HUDEP-2 (cell line): ENCODE data around the gene MOGAT3.

ENCODE experiments used
- DNase-seq, 76 experiments: peaks; one replicate each; lab custom pipeline; 2025; ENCODE audit not compliant: unreplicated experiment in 76 of 76; lab: John Stamatoyannopoulos, UW

Gene MOGAT3

DNA sequence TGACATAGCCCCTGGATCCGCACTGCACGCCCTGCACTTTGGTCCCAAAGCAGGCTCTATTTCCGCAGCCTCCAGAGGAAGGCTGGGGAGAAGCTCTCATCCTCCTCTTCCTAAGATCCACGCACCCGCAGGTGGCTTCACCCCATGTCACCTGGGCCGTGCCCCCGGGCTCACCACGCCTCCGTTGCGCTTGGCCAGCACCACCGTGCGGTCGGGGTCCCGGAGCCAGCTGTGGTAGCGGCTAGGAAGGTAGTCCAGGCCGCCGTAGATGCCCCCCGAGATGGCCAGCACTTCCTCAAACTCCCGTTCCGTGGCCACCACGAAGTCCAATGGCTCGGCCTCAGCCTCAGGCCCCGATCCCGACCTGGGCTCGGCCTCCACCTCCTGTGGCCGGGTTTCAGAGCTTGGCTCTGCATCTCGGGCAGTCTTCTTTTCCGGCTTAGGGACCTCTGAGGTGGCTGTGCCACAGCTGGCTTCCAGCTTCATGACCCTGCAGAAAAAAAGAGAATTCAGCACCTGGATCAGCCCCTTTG, 26.4 kb downstream of the MOGAT3 start:
- DNase-seq = no peak

DNA sequence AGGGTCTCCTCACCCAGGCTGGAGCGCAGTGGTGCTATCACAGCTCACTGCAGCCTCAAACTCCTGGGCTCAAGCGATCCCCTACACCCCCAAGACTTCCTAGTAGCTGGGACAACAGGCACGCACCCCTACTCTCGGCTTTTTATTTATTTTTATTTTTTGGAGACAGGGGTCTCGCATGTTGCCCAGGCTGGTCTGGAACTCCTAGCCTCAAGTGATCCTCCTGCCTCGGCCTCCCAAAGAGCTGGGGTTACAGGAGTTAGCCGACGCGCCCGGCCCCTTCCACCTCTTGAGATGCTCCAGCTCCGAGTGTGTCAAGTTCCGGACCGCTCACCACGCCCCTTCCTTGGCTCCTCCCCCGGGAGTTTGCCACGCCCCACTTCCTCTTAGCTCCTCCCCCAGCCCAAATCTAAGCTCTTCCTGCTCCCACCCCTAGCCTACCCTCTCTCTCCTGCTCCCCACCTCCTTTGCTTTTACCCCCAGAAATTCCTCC, 27.0 kb downstream of the MOGAT3 start:
- DNase-seq = peak in 70 of 76 experiments; percentile 5 to 79 (median 54)

DNA sequence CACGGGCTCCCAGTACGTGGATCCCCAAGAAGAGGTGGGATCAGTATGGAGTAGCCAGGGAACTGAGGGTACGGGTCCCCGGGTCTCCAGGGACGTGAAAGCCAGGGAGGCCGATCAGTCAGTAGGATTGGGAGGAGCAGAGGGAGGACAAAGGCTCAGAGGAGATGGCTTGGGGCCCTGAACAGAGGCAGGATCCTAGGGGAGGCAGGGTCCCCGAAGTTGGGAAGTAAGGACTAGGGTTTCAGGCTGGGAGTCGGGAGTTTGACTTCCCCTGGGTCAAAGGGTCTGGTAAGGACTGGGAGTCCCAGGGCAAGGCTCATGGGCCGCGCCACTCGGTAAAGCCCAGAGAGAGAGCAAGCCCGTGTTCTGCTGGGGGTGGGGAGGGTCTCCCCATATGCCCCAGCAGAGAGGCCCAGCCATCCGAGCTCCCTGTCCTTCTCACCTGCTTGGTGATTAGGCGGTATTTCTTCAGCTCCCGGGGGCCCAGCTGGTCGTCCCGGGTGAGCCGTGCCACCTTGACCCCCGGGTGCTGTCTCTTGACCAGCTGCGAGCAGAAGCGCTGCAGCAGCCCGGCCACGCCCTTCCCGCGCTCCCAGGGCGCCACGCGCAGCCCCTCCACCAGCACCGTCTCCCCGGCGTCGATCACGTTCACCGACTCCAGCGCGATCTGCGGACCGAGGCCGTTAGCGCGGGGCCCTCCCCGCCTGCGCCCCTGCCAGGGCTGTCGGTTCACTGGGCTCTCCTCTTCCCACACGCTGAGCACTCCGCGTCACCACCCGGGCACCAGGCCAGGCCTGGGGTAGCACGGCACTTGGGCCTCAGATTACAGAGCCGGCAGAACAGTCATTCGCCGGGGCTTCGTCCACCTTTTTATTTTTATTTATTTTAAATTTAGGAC, 27.7 kb downstream of the MOGAT3 start:
- peak in 74 of 76 experiments; percentile 5 to 92 (median 74) for DNase-seq

DNA sequence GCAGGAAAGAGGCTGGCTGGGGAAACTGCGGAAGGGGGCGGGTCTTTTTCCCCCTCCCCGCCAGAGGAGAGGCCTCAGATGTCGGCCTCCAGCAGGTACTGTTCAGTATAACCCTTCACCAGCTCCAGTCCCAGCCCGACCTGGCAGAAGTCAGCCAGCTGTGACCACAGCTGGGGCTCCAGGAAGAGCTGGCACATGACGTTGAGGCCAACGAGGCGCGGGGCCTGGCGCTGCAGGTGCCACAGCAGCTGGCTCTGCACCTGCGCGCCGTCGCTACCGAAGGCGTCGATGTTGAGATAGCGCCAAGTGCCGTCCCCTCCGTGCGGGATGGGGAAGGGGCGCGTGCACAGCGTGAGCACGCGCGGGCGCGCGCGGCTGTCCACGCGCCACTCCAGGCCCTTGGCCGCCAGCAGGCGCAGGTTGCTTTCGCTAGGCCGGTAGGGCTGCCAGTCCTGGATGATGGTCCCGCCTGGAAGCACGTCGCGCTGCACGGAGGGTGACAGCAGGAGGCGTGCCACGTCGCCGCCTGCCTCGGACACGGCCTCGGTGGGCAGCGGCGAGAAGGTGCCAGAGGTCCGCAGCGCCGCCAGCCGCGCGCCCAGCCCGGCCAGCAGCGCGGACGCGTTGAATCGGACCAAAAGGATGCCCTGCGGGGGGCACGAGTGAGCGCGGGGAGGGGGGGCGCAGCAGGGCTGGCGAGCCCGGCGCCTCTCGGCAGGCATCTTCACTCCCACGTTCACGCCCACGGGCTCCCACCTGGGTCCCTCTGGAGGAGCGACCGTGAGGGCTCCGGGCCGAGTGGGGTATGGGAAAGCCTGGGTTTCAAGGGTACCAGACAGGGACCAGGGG, 28.6 kb downstream of the MOGAT3 start:
- no peak for DNase-seq

GRCh38 chr7:101171442-101171837, 29.4 kb downstream of the MOGAT3 start:
- peak in 1 of 76 experiments; percentile 9 for DNase-seq

DNA sequence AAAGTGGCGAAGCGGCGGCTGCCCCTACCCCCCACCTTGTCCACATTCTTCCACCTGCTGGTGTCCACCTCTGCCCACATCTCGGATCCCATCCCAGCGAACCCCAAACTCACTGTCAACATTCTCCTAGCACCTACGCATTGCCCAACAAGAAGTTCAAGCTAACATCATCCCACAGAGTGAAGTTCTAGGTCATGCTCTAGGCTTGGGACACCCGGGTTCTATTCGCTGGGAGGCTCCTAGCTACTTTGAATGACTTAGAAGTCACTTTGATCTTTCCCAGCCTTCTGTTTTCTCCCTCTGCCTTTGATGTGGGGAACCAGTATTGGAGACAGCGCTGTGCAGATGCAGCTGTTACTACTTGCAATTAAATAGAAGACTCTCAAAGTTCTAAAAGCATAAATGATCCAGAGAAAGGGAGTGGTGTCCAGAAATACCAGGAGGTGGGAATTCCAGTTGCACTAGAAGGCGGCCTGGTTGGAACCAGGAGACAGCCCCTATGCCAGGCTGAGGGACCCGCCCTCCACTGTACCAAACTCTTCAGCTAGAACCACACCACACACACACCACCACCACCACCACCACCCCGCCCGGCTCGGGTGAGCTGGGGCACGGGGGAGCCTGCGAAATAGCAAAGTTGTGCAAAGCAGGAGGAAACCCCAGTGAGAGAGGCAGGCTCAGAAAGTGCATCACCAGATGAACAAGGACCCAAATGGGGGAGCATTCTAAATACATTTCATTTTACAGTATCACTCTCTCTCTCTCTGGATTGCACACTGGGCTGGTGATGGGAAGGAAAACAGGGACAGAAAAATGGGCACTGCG, 30.0 kb downstream of the MOGAT3 start:
- no peak for DNase-seq

- DNase-seq = peak in 69 of 76 experiments; percentile 1 to 81 (median 50)
These were observed 30.8 kb downstream of the MOGAT3 start for GRCh38 chr7:101169838-101170551.

- peak in 1 of 76 experiments; percentile 37 for DNase-seq
These were observed 31.6 kb downstream of the MOGAT3 start for GRCh38 chr7:101169110-101169837.

GRCh38 chr7:101168412-101169049, 32.3 kb downstream of the MOGAT3 start:
- no peak for DNase-seq

DNA sequence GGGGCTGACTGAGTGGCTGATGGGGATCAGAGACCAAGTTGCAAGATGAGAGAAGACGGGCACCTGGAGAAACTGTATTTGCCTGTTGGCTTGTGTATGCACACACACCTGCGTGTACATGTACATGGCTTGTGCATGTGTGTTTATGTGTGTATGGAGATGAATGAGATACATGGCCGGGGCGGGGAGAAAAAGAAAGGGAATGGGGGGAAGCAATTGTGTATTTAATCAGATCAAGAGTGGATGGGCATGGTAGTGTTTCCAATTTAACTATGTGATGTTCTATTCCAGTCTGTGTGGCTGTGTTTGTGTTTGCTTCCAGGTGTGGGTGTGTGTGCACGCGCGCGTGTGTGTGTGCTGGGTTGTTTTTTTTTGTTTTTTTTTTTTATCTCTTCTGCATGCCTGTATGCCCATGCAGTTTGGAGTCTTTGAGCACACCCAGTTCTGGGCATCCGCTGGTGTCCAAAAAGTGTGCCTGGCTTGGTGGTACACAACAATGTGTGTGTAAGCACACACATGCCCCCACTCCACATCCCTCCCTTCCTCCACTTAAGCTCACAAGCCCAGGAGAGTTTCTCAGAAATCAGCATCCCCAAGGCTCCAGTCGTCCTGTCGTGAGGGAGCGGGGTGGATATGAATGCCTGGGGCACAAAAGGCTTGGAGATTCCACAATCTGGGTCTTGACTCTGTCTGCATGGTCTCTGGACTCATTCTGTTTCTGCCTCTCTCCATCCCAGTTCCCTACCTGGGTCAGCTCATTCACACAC, 33.0 kb downstream of the MOGAT3 start:
- no peak for DNase-seq

GRCh38 chr7:101166909-101167644, 33.8 kb downstream of the MOGAT3 start:
- DNase-seq = no peak

GRCh38 chr7:101166648-101166908, 34.3 kb downstream of the MOGAT3 start:
- DNase-seq = no peak

- DNase-seq = no peak
These were observed 34.7 kb downstream of the MOGAT3 start for GRCh38 chr7:101165958-101166647.

GRCh38 chr7:101165075-101165957, 35.5 kb downstream of the MOGAT3 start, which contains the start of gene VGF:
Gene VGF, minus strand, starts transcription at chr7:101165569. Its CDS starts 726 bp downstream, at chr7:101164843.
- peak in 75 of 76 experiments; percentile 6 to 96 (median 90) for DNase-seq

DNA sequence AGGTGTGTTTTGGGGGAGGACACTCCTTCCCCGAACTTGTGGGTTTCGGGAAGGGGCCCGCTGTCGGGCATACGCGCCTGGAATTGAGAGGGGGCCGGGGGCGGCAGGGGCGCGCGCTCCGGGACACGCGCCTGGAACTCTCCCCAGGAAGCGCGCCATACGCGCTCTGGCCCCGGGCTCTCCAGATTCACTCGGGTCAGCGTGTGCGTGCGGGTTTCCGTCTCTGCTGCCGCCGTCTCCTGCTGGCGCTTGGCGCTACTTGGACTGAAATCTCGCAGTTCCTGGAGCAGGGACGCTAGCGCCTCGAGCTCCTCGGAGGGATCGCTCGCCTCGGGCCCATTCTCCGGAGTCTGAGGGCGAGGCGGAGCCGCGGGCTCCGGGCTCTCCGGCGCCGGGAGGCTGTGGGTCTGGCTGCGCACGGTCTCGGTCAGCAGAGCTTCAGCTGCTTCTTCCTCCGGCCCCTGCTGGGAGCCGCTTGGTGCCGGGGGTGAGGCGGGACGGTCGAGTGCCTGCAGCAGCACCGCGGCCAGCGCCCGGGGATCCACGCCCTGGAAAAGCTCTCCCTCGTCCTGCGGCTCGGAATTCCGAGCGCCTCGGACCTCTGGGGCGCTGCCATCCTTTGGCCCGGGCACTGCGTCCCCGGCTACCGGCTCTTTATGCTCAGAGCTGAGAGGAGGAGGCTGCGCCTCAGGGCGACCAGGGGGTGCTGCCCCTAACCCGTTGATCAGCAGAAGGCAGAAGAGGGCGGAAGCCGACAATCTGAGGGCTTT, 36.6 kb downstream of the MOGAT3 start:
- DNase-seq = peak in 21 of 76 experiments; percentile 7 to 36 (median 15)
